Measurements from ENCODE around the gene ENPP1. TPM values are rescaled to one million over a fixed set of nuclear protein-coding genes. Genes with fewer than 3 reads are reported as not detected.

ENPP1 gene
- total RNA-seq, 1 experiment from 2014 or later: 29.7 TPM

GRCh38 chr6:131918650-131919355 lies 111.0 kb downstream of the ENPP1 start (continued):
- TF ChIP-seq KAT7 (CRISPR knock-in tag; IDR thresholded peaks at IDR 0.05; ENCODE audit: borderline replicate concordance): peak; percentile 56; the same call in 1 of the 2 replicates
- TF ChIP-seq TP53 (CRISPR knock-in tag; IDR thresholded peaks at IDR 0.05): no peak
- 0 out of 2 replicates have a peak, but pooled peaks have one; percentile 30 for TF ChIP-seq JUN (CRISPR knock-in tag; IDR thresholded peaks at IDR 0.05)
- TF ChIP-seq FOXP4 (CRISPR knock-in tag; IDR thresholded peaks at IDR 0.05): no peak

GRCh38 chr6:131920656-131921055 lies 112.8 kb downstream of the ENPP1 start:
- H3K4me3 Mint-ChIP-seq: no peak overlapping the region
- peaks cover 5% of the 10 kb centered on the region; the same call in 1 of the 2 replicates for H3K27me3 Mint-ChIP-seq (ENCODE audit: low read depth)
- H3K27ac Mint-ChIP-seq: no peak overlapping the region
- H3K9me3 Mint-ChIP-seq: peaks cover 61% of the 10 kb centered on the region
- TF ChIP-seq, protein P1, sequence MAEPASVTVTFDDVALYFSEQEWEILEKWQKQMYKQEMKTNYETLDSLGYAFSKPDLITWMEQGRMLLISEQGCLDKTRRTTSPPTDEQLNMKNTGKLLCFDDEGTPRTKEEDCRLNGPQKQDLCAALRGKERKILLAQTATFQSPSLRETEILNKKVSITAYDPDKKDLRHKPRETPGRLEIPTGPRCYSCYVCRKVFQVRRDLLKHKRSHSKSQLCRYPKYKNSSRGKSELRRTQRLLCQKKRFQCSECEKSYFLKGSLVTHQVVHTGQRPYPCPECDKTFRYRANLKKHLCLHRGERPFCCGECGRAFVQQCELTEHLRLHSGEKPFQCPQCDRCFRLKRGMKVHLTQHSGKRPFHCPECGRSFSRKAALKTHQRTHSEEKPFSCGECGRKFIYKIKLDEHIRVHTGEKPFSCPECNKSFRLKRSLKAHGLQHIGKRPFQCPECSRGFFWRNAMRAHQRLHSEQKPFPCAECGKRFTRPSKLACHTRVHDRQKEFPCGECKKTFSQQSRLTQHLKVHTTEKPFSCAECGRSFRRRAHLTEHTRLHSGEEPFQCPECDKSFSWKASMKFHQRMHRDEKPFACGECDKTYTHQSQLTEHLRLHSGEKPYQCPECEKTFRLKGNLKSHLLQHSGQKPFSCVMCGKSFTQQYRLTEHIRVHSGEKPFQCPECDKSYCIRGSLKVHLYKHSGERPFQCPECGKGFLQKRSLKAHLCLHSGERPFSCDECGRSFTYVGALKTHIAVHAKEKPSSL (CRISPR knock-in tag; conservative IDR thresholded peaks at IDR 0.05): peak; percentile 62
- TF ChIP-seq ZBTB21 (CRISPR knock-in tag; IDR thresholded peaks at IDR 0.05; ENCODE audit: borderline replicate concordance) (no peak), ELF4 (CRISPR knock-in tag; IDR thresholded peaks at IDR 0.05; ENCODE audit: low read depth) (no peak), SOX15 (CRISPR knock-in tag; IDR thresholded peaks at IDR 0.05) (no peak)
- TF ChIP-seq, protein P2, sequence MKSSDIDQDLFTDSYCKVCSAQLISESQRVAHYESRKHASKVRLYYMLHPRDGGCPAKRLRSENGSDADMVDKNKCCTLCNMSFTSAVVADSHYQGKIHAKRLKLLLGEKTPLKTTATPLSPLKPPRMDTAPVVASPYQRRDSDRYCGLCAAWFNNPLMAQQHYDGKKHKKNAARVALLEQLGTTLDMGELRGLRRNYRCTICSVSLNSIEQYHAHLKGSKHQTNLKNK (CRISPR knock-in tag; IDR thresholded peaks at IDR 0.05): peak; percentile 19; the same call in 1 of the 2 replicates
- DNase-seq (ENCODE audit: low spot score) (no peak), ATAC-seq (no peak)
- ChIA-PET CTCF (interaction anchor here (0.6 kb wide), 1 partner anchor 77 kb away, joined by 3 read pairs; no protein-coding TSS in a partner anchor), POLR2A (interaction anchor here (0.6 kb wide), 1 partner anchor 64 kb away, joined by 4 read pairs; no protein-coding TSS in a partner anchor)
- H3K36me3 Mint-ChIP-seq: peaks cover 72% of the 10 kb centered on the region
- peaks cover 15% of the 10 kb centered on the region for H3K4me1 Mint-ChIP-seq

GRCh38 chr6:131923356-131923755 lies 115.5 kb downstream of the ENPP1 start:
- Mint-ChIP-seq H3K36me3 (peaks cover 57% of the 10 kb centered on the region), H3K9me3 (peaks cover 34% of the 10 kb centered on the region), H3K4me3 (no peak overlapping the region), H3K4me1 (no peaks in the 10 kb centered on the region), H3K27ac (no peak overlapping the region), H3K27me3 (ENCODE audit: low read depth) (peaks cover 5% of the 10 kb centered on the region; the same call in 1 of the 2 replicates)
- TF ChIP-seq GRHL2 (CRISPR knock-in tag; IDR thresholded peaks at IDR 0.05; ENCODE audit: insufficient replicate concordance, severe bottlenecking) (no peak), NR3C1 (CRISPR knock-in tag; conservative IDR thresholded peaks at IDR 0.05; ENCODE audit: low read depth) (no peak), ZNF232 (CRISPR knock-in tag; IDR thresholded peaks at IDR 0.05) (no peak)
- TF ChIP-seq, protein P2 (CRISPR knock-in tag; IDR thresholded peaks at IDR 0.05): 0 out of 2 replicates have a peak, but pooled peaks have one; percentile 40
- TF ChIP-seq, protein P3, sequence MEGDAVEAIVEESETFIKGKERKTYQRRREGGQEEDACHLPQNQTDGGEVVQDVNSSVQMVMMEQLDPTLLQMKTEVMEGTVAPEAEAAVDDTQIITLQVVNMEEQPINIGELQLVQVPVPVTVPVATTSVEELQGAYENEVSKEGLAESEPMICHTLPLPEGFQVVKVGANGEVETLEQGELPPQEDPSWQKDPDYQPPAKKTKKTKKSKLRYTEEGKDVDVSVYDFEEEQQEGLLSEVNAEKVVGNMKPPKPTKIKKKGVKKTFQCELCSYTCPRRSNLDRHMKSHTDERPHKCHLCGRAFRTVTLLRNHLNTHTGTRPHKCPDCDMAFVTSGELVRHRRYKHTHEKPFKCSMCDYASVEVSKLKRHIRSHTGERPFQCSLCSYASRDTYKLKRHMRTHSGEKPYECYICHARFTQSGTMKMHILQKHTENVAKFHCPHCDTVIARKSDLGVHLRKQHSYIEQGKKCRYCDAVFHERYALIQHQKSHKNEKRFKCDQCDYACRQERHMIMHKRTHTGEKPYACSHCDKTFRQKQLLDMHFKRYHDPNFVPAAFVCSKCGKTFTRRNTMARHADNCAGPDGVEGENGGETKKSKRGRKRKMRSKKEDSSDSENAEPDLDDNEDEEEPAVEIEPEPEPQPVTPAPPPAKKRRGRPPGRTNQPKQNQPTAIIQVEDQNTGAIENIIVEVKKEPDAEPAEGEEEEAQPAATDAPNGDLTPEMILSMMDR (IDR thresholded peaks at IDR 0.05): peak; percentile 84
- POLR2A ChIA-PET: interaction anchor here (1.2 to 1.4 kb wide), 2 partner anchors 23 to 28 kb away, joined by 4 to 5 read pairs; partner anchors contain the start of gene CCN2
- ATAC-seq (peak; percentile 50), DNase-seq (ENCODE audit: low spot score) (peak; percentile 75)
- CTCF ChIA-PET: interaction anchor here (0.6 to 2.5 kb wide), 17 partner anchors 9 to 357 kb away, joined by 3 to 20 read pairs (median 4); partner anchors contain the start of genes CCN2 and MED23

Measured in WTC11 (cell line).